ENCODE results near the gene DXO.

The DXO gene

GRCh38 chr6:31958741-31959739 lies 12.9 kb downstream of the DXO start, which contains the start of the genes NELFE and SKIC2:
Gene NELFE (minus strand): TSS chr6:31958971. CDS start chr6:31958446, 525 bp downstream.
Gene SKIC2 (plus strand): TSS chr6:31959175. CDS start chr6:31959193, 18 bp downstream.
- TF ChIP-seq FOXP2 (optimal IDR thresholded peaks at IDR 0.05; ENCODE audit: control extremely low read depth, extremely low read length, insufficient read depth) (peak; percentile 94), POLR2AphosphoS5 (IDR thresholded peaks at IDR 0.05; ENCODE audit: borderline replicate concordance, low read depth, low read length) (peak; percentile 82; the same call in 1 of the 2 replicates), EZH2 (IDR thresholded peaks at IDR 0.05) (no peak)
- Histone ChIP-seq H3K9me3 (ENCODE audit: low read depth, low read length) (no peaks in the 10 kb centered on the region), H3K4me3 (peak within 1 kb of the TSS; percentile 98), H3K9ac (ENCODE audit: insufficient read length) (peak within 1 kb of the TSS; percentile 97), H3K36me3 (ENCODE audit: insufficient read depth, low read length) (peaks cover 51% of the 10 kb centered on the region), H3K27ac (peak within 1 kb of the TSS; percentile 70)
- peak; percentile 65 for DNase-seq (ENCODE audit: low read depth, low spot score)

- DNase-seq (ENCODE audit: low read depth, low spot score), result no peak
- peak overlapping the region; percentile 97 for H3K9ac ChIP-seq (ENCODE audit: insufficient read length)
- peak overlapping the region; percentile 70 for H3K27ac ChIP-seq
- H3K36me3 ChIP-seq (ENCODE audit: insufficient read depth, low read length), result peaks cover 52% of the 10 kb centered on the region
- TF ChIP-seq FOXP2 (optimal IDR thresholded peaks at IDR 0.05; ENCODE audit: control extremely low read depth, extremely low read length, insufficient read depth), result no peak
- TF ChIP-seq EZH2 (IDR thresholded peaks at IDR 0.05), result no peak
- TF ChIP-seq POLR2AphosphoS5 (IDR thresholded peaks at IDR 0.05; ENCODE audit: borderline replicate concordance, low read depth, low read length), result no peak
- H3K9me3 ChIP-seq (ENCODE audit: low read depth, low read length), result no peaks in the 10 kb centered on the region
- H3K4me3 ChIP-seq, result peak overlapping the region; percentile 98
Observed at GRCh38 chr6:31958412-31958740, 13.6 kb downstream of the DXO start.

GRCh38 chr6:31956796-31957195 lies 15.1 kb downstream of the DXO start:
- Histone ChIP-seq H3K9ac (ENCODE audit: insufficient read length) (no peak overlapping the region), H3K27ac (no peak overlapping the region), H3K9me3 (ENCODE audit: low read depth, low read length) (no peaks in the 10 kb centered on the region), H3K36me3 (ENCODE audit: insufficient read depth, low read length) (peaks cover 59% of the 10 kb centered on the region), H3K4me3 (no peak overlapping the region)
- no peak for DNase-seq (ENCODE audit: low read depth, low spot score)
- TF ChIP-seq POLR2AphosphoS5 (IDR thresholded peaks at IDR 0.05; ENCODE audit: borderline replicate concordance, low read depth, low read length) (no peak), EZH2 (IDR thresholded peaks at IDR 0.05) (no peak), FOXP2 (optimal IDR thresholded peaks at IDR 0.05; ENCODE audit: control extremely low read depth, extremely low read length, insufficient read depth) (no peak)

GRCh38 chr6:31954511-31954910 lies 17.4 kb downstream of the DXO start:
- Histone ChIP-seq H3K4me3 (no peak overlapping the region), H3K27ac (no peak overlapping the region), H3K9ac (ENCODE audit: insufficient read length) (no peak overlapping the region), H3K36me3 (ENCODE audit: insufficient read depth, low read length) (peaks cover 63% of the 10 kb centered on the region), H3K9me3 (ENCODE audit: low read depth, low read length) (no peaks in the 10 kb centered on the region)
- DNase-seq (ENCODE audit: low read depth, low spot score), result no peak
- TF ChIP-seq POLR2AphosphoS5 (IDR thresholded peaks at IDR 0.05; ENCODE audit: borderline replicate concordance, low read depth, low read length), result no peak
- TF ChIP-seq EZH2 (IDR thresholded peaks at IDR 0.05), result no peak
- TF ChIP-seq FOXP2 (optimal IDR thresholded peaks at IDR 0.05; ENCODE audit: control extremely low read depth, extremely low read length, insufficient read depth), result no peak

- Histone ChIP-seq H3K9ac (ENCODE audit: insufficient read length) (no peak overlapping the region), H3K27ac (no peak overlapping the region), H3K9me3 (ENCODE audit: low read depth, low read length) (no peaks in the 10 kb centered on the region), H3K4me3 (no peak overlapping the region), H3K36me3 (ENCODE audit: insufficient read depth, low read length) (peaks cover 63% of the 10 kb centered on the region)
- TF ChIP-seq FOXP2 (optimal IDR thresholded peaks at IDR 0.05; ENCODE audit: control extremely low read depth, extremely low read length, insufficient read depth), result no peak
- TF ChIP-seq POLR2AphosphoS5 (IDR thresholded peaks at IDR 0.05; ENCODE audit: borderline replicate concordance, low read depth, low read length), result no peak
- no peak for TF ChIP-seq EZH2 (IDR thresholded peaks at IDR 0.05)
- DNase-seq (ENCODE audit: low read depth, low spot score), result no peak
Observed at GRCh38 chr6:31952890-31953289, 19.0 kb downstream of the DXO start.

- H3K27ac ChIP-seq, result no peak overlapping the region
- TF ChIP-seq POLR2AphosphoS5 (IDR thresholded peaks at IDR 0.05; ENCODE audit: borderline replicate concordance, low read depth, low read length), result no peak
- no peak for TF ChIP-seq EZH2 (IDR thresholded peaks at IDR 0.05)
- TF ChIP-seq FOXP2 (optimal IDR thresholded peaks at IDR 0.05; ENCODE audit: control extremely low read depth, extremely low read length, insufficient read depth), result no peak
- no peak overlapping the region for H3K4me3 ChIP-seq
- peaks cover 61% of the 10 kb centered on the region for H3K36me3 ChIP-seq (ENCODE audit: insufficient read depth, low read length)
- H3K9me3 ChIP-seq (ENCODE audit: low read depth, low read length), result no peaks in the 10 kb centered on the region
- H3K9ac ChIP-seq (ENCODE audit: insufficient read length), result no peak overlapping the region
- no peak for DNase-seq (ENCODE audit: low read depth, low spot score)
Observed at GRCh38 chr6:31952140-31952805, 19.7 kb downstream of the DXO start.

- Histone ChIP-seq H3K36me3 (ENCODE audit: insufficient read depth, low read length) (peaks cover 41% of the 10 kb centered on the region), H3K9ac (ENCODE audit: insufficient read length) (no peak overlapping the region), H3K4me3 (no peak overlapping the region), H3K27ac (no peak overlapping the region), H3K9me3 (ENCODE audit: low read depth, low read length) (no peaks in the 10 kb centered on the region)
- no peak; the same call in 1 of the 2 replicates for TF ChIP-seq POLR2AphosphoS5 (IDR thresholded peaks at IDR 0.05; ENCODE audit: borderline replicate concordance, low read depth, low read length)
- no peak for TF ChIP-seq FOXP2 (optimal IDR thresholded peaks at IDR 0.05; ENCODE audit: control extremely low read depth, extremely low read length, insufficient read depth)
- no peak for TF ChIP-seq EZH2 (IDR thresholded peaks at IDR 0.05)
- DNase-seq (ENCODE audit: low read depth, low spot score), result no peak
Observed at GRCh38 chr6:31949926-31950548, 21.9 kb downstream of the DXO start.

Data from SK-N-MC (cell line).